Measurements from ENCODE around the gene PCARE. TPM values are rescaled to one million over a fixed set of nuclear protein-coding genes. Genes with fewer than 3 reads are reported as not detected.

The PCARE gene
- total and polyA plus RNA-seq, 2 donors (not counting 1 experiment from before 2014, with no cell fraction given): not detected

DNA sequence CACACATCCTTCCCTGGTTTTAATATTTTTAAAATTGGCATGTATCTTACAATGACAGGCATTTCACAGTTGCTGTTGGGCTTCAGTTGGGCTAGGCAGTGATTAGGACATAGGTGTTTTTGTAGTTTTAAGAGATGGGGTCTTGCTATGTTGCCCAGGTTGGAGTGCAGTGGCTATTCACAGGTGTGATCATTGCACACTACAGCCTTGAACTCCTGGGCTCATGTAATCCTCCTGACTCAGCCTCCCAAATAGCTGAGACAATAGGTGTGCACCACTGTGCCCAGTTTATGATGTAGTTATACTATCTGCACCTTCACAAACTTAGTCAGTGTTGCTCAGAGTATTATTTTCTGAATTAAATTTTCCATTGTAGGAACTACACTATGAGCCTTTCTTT lies 43.3 kb downstream of the PCARE start:
- H3K36me3 ChIP-seq (ENCODE audit: control insufficient read depth, insufficient read depth, low read length): no peaks in the 10 kb centered on the region
- H3K27ac ChIP-seq (ENCODE audit: insufficient read depth, low read length): no peak overlapping the region
- H3K4me1 ChIP-seq (ENCODE audit: control insufficient read depth, extremely low read depth, insufficient read depth, low read length): no peaks in the 10 kb centered on the region
- peaks cover 5% of the 10 kb centered on the region for H3K27me3 ChIP-seq (ENCODE audit: control insufficient read depth, insufficient read depth, low read length)
- no peak overlapping the region for H3K4me3 ChIP-seq (replicated peaks in 1 of 4; ENCODE audit: control extremely low read depth in 1 of 4, insufficient read depth in 1 of 4, low read depth in 3 of 4, low read length in 4 of 4)
- no peaks in the 10 kb centered on the region for H3K9me3 ChIP-seq (ENCODE audit: control insufficient read depth, insufficient read depth, low read depth, low read length)
- no peaks in the 10 kb centered on the region for H4K20me1 ChIP-seq (ENCODE audit: control insufficient read depth, extremely low read depth, insufficient read depth, low read length)
- no peak overlapping the region for H3K4me2 ChIP-seq (ENCODE audit: extremely low read depth, insufficient read depth, low read length)
- no peak overlapping the region for H2AFZ ChIP-seq (ENCODE audit: low read length)
- H3K79me2 ChIP-seq (ENCODE audit: control insufficient read depth, insufficient read depth, low read length): no peaks in the 10 kb centered on the region
- no peak overlapping the region for H3K9ac ChIP-seq (ENCODE audit: insufficient read depth, low read length)
- no peak for TF ChIP-seq EZH2 (IDR thresholded peaks at IDR 0.05; ENCODE audit: low read length, missing control alignments)
- TF ChIP-seq CTCF (conservative IDR thresholded peaks at IDR 0.05 in 1 of 2, IDR thresholded peaks at IDR 0.05 in 1 of 2; ENCODE audit: low read depth in 1 of 2, low read length in 2 of 2): no peak
- DNase-seq (ENCODE audit: low read depth in 2 of 2): no peak

DNA sequence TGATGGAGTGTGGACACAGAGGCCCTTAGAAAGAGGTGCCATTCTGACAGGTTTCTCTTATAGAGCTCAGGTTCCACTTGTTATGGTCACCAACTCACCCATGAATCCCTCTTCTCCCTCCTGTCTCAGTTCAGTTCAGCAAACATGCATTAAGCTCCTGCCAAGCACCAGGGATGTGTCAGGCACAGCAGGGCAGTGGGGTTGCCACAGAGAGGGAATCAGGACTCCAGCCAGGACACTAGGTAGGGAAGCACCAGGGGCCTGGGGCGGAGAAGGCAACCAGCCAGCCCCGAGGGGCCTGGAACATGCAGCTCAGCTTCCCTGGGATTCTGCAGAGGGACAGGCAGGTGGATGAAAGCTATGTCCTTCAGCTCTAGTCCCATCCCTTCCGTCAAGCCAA lies 48.6 kb downstream of the PCARE start:
- Histone ChIP-seq H4K20me1 (ENCODE audit: control insufficient read depth, extremely low read depth, insufficient read depth, low read length) (no peaks in the 10 kb centered on the region), H3K9me3 (ENCODE audit: control insufficient read depth, insufficient read depth, low read depth, low read length) (no peaks in the 10 kb centered on the region), H3K4me2 (ENCODE audit: extremely low read depth, insufficient read depth, low read length) (no peak overlapping the region), H3K79me2 (ENCODE audit: control insufficient read depth, insufficient read depth, low read length) (no peaks in the 10 kb centered on the region), H3K36me3 (ENCODE audit: control insufficient read depth, insufficient read depth, low read length) (no peaks in the 10 kb centered on the region), H3K9ac (ENCODE audit: insufficient read depth, low read length) (no peak overlapping the region), H3K27ac (ENCODE audit: insufficient read depth, low read length) (no peak overlapping the region), H3K4me1 (ENCODE audit: control insufficient read depth, extremely low read depth, insufficient read depth, low read length) (no peaks in the 10 kb centered on the region), H3K4me3 (replicated peaks in 1 of 4; ENCODE audit: control extremely low read depth in 1 of 4, insufficient read depth in 1 of 4, low read depth in 3 of 4, low read length in 4 of 4) (no peak overlapping the region), H3K27me3 (ENCODE audit: control insufficient read depth, insufficient read depth, low read length) (peaks cover 4% of the 10 kb centered on the region), H2AFZ (ENCODE audit: low read length) (no peak overlapping the region)
- no peak for DNase-seq (ENCODE audit: low read depth in 2 of 2)
- TF ChIP-seq EZH2 (IDR thresholded peaks at IDR 0.05; ENCODE audit: low read length, missing control alignments): no peak
- no peak for TF ChIP-seq CTCF (conservative IDR thresholded peaks at IDR 0.05 in 1 of 2, IDR thresholded peaks at IDR 0.05 in 1 of 2; ENCODE audit: low read depth in 1 of 2, low read length in 2 of 2)

DNA sequence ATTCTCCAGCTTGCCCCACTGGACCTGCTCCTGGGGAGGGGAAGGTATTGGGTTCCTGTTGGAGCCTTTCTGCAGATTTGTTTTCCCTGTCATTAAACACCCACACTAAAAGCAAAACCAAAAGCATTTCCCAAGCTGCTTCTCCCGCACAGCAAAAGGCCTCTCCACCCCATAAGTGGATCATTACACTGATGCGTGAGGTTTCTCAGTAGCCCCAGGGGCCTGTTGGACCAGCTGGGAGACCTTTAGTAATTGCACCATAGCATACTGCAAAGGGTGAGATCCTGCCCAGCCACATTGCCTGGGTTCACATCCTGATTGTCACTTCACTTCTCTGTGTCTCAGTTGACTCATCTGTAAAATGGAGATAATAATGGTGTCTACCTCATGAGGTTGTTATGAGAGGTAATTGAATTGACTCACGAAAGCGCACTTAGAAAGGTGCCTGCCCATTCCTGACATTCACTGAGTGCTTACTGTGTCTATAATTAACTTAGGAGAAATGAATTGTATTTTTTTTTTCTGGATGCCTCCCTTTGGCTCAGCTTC lies 49.4 kb downstream of the PCARE start:
- no peaks in the 10 kb centered on the region for H3K36me3 ChIP-seq (ENCODE audit: control insufficient read depth, insufficient read depth, low read length)
- H3K9me3 ChIP-seq (ENCODE audit: control insufficient read depth, insufficient read depth, low read depth, low read length): no peaks in the 10 kb centered on the region
- H4K20me1 ChIP-seq (ENCODE audit: control insufficient read depth, extremely low read depth, insufficient read depth, low read length): no peaks in the 10 kb centered on the region
- H3K27me3 ChIP-seq (ENCODE audit: control insufficient read depth, insufficient read depth, low read length): peaks cover 4% of the 10 kb centered on the region
- no peak overlapping the region for H2AFZ ChIP-seq (ENCODE audit: low read length)
- no peak for DNase-seq (ENCODE audit: low read depth in 2 of 2)
- TF ChIP-seq EZH2 (IDR thresholded peaks at IDR 0.05; ENCODE audit: low read length, missing control alignments) (no peak), CTCF (conservative IDR thresholded peaks at IDR 0.05 in 1 of 2, IDR thresholded peaks at IDR 0.05 in 1 of 2; ENCODE audit: low read depth in 1 of 2, low read length in 2 of 2) (no peak)
- H3K4me1 ChIP-seq (ENCODE audit: control insufficient read depth, extremely low read depth, insufficient read depth, low read length): no peaks in the 10 kb centered on the region
- no peak overlapping the region for H3K4me2 ChIP-seq (ENCODE audit: extremely low read depth, insufficient read depth, low read length)
- no peaks in the 10 kb centered on the region for H3K79me2 ChIP-seq (ENCODE audit: control insufficient read depth, insufficient read depth, low read length)
- H3K27ac ChIP-seq (ENCODE audit: insufficient read depth, low read length): no peak overlapping the region
- H3K4me3 ChIP-seq (replicated peaks in 1 of 4; ENCODE audit: control extremely low read depth in 1 of 4, insufficient read depth in 1 of 4, low read depth in 3 of 4, low read length in 4 of 4): no peak overlapping the region
- H3K9ac ChIP-seq (ENCODE audit: insufficient read depth, low read length): no peak overlapping the region

Data from fibroblast of lung (primary cell).